HepG2 (cell line): ENCODE results near the gene SEPTIN10. TPM values are rescaled to one million over a fixed set of nuclear protein-coding genes. Genes with fewer than 3 reads are reported as not detected.

Source experiments
- FIP1L1 ChIP-seq: fragments of 200-400 bp; formaldehyde crosslinking; IDR thresholded peaks from 2 replicates; pipeline ENCODE4 v1.6.1; 2018; ENCODE audit warnings: low read depth, mild to moderate bottlenecking, low read length, moderate library complexity, borderline replicate concordance; ENCODE audit not compliant: insufficient read depth
- HNRNPH1 ChIP-seq: fragments of 200-400 bp; formaldehyde crosslinking; optimal IDR thresholded peaks from 2 replicates; pipeline ENCODE3; 2017; ENCODE audit warnings: mild to moderate bottlenecking, low read depth, low read length
- IRF2 ChIP-seq: IDR thresholded peaks from 2 replicates; pipeline ENCODE4 v1.6.1; 2018; ENCODE audit warnings: missing genetic modification reagents, missing compliant biosample characterization
- JUND ChIP-seq: sonication (generic); formaldehyde crosslinking; IDR thresholded peaks from 2 replicates; pipeline ENCODE4 v1.8.0; 2022; ENCODE audit warnings: mild to moderate bottlenecking, missing genetic modification reagents
- KAT2B ChIP-seq: fragments of 150-350 bp; IDR thresholded peaks from 2 replicates; pipeline ENCODE4 v1.6.1; 2014; ENCODE audit warnings: low read depth, low read length, borderline replicate concordance
- MAZ ChIP-seq, 2 experiments: sonication (generic) in 1 of 2; formaldehyde crosslinking in 1 of 2; IDR thresholded peaks; 2 replicates each; pipeline versions ENCODE4 v1.5.0 to v1.6.1; 2012 to 2020; ENCODE audit warnings: low read depth in 2 of 2, mild to moderate bottlenecking in 2 of 2, borderline replicate concordance in 1 of 2, improper control_type of control experiment in 1 of 2, low read length in 1 of 2, missing genetic modification reagents in 1 of 2, moderate library complexity in 1 of 2
- PHF20 ChIP-seq: sonication (generic); formaldehyde crosslinking; IDR thresholded peaks from 2 replicates; pipeline ENCODE4 v1.5.0; 2020; ENCODE audit warnings: mild to moderate bottlenecking, missing genetic modification reagents
- RAD51 ChIP-seq: fragments of 450-650 bp; IDR thresholded peaks from 2 replicates; pipeline ENCODE4 v1.6.1; 2016; ENCODE audit warnings: borderline replicate concordance
- SRY ChIP-seq: sonication (generic); formaldehyde crosslinking; IDR thresholded peaks from 2 replicates; pipeline ENCODE4 v1.8.0; 2022; ENCODE audit warnings: mild to moderate bottlenecking, missing genetic modification reagents
- TBX2 ChIP-seq: sonication (generic); formaldehyde crosslinking; IDR thresholded peaks from 2 replicates; pipeline ENCODE4 v1.5.0; 2020; ENCODE audit warnings: missing genetic modification reagents, mild to moderate bottlenecking, borderline replicate concordance
- TFDP2 ChIP-seq: sonication (generic); formaldehyde crosslinking; IDR thresholded peaks from 2 replicates; pipeline ENCODE4 v1.4.0; 2020; ENCODE audit warnings: missing genetic modification reagents
- TOE1 ChIP-seq: sonication (generic); formaldehyde crosslinking; IDR thresholded peaks from 2 replicates; pipeline ENCODE4 v1.4.0; 2020; ENCODE audit warnings: mild to moderate bottlenecking, missing genetic modification reagents
- TRIM22 ChIP-seq: fragments of 450-650 bp; IDR thresholded peaks from 2 replicates; pipeline ENCODE4 v1.6.1; 2017
- ZFP1 ChIP-seq: IDR thresholded peaks from 2 replicates; pipeline ENCODE4 v1.6.1; 2016
- ZNF142 ChIP-seq: sonication (generic); formaldehyde crosslinking; IDR thresholded peaks from 2 replicates; pipeline ENCODE4 v1.4.0; 2020; ENCODE audit warnings: missing genetic modification reagents
- ZNF337 ChIP-seq: sonication (generic); formaldehyde crosslinking; IDR thresholded peaks from 2 replicates; pipeline ENCODE4 v1.5.1; 2020; ENCODE audit warnings: missing genetic modification reagents, low read depth, mild to moderate bottlenecking, borderline replicate concordance
- ZNF550 ChIP-seq: sonication (generic); formaldehyde crosslinking; IDR thresholded peaks from 2 replicates; pipeline ENCODE4 v1.4.0; 2020; ENCODE audit warnings: mild to moderate bottlenecking, missing genetic modification reagents, borderline replicate concordance
- ZNF576 ChIP-seq: sonication (generic); formaldehyde crosslinking; IDR thresholded peaks from 2 replicates; pipeline ENCODE4 v1.4.0; 2020; ENCODE audit warnings: mild to moderate bottlenecking, missing genetic modification reagents
- ZNF614 ChIP-seq: IDR thresholded peaks from 2 replicates; pipeline ENCODE4 v1.6.1; 2018; ENCODE audit warnings: missing biosample characterization, missing genetic modification reagents, inconsistent platforms, borderline replicate concordance
- ZNF720 ChIP-seq: sonication (generic); formaldehyde crosslinking; IDR thresholded peaks from 2 replicates; pipeline ENCODE4 v1.4.0; 2020; ENCODE audit warnings: missing genetic modification reagents
- polyA plus RNA-seq, 8 experiments: library from polyadenylated mRNA; depleted of rRNA in 3 of 8; stranded (reverse) in 7 of 8; unstranded in 1 of 8; fragments of >200 nt; fragmentation: Illumina TruSeq in 4 of 8; extraction: Trizol in 4 of 8; gene quantifications; 2 replicates each; pipeline versions ENCODE4 v1.2.1 to v1.2.3, GENCODE V29; 2011 to 2016; ENCODE audit warnings: low read depth in 4 of 8, missing spikeins in 1 of 8, mixed read lengths in 1 of 8; ENCODE audit not compliant: insufficient read depth in 1 of 8
- total RNA-seq, 5 experiments: library from RNA; depleted of rRNA; stranded (reverse); fragments of >200 nt; fragmentation: Illumina TruSeq; extraction: Trizol; gene quantifications; 2 replicates each; pipeline ENCODE4 v1.2.3, GENCODE V29; 2016; ENCODE audit warnings: low read depth in 1 of 5

SEPTIN10 gene
- total and polyA plus RNA-seq, 2 of the 13 experiments (the other 11 are each of a cell fraction or from before 2014, with no cell fraction given): 45.8 to 67.5 TPM

GRCh38 chr2:109644571-109645275, 31.0 kb upstream of the SEPTIN10 start (continued):
- TF ChIP-seq TRIM22: no peak
- no peak for TF ChIP-seq ZNF576 (CRISPR knock-in tag)
- no peak for TF ChIP-seq ZNF337 (CRISPR knock-in tag)
- peak; percentile 78; the same call in 1 of the 2 replicates for TF ChIP-seq MAZ (IDR thresholded peaks at IDR 0.05; ENCODE audit: borderline replicate concordance, low read depth, low read length)
- TF ChIP-seq MAZ (CRISPR knock-in tag; IDR thresholded peaks at IDR 0.05; ENCODE audit: low read depth): no peak; the same call in 1 of the 2 replicates
- peak; percentile 98 for TF ChIP-seq TBX2 (CRISPR knock-in tag)
- 0 out of 2 replicates have a peak, but pooled peaks have one; percentile 86 for TF ChIP-seq FIP1L1
- TF ChIP-seq ZNF614: peak; percentile 98
- peak; percentile 90 for TF ChIP-seq ZFP1 (CRISPR knock-in tag)
- peak; percentile 66; the same call in 1 of the 2 replicates for TF ChIP-seq PHF20 (CRISPR knock-in tag)
- peak; percentile 85 for TF ChIP-seq JUND
- TF ChIP-seq SRY: peak; percentile 87; the same call in 1 of the 2 replicates
- TF ChIP-seq HNRNPH1: peak; percentile 68
- peak; percentile 85 for TF ChIP-seq TFDP2 (CRISPR knock-in tag)
- peak; percentile 98 for TF ChIP-seq IRF2 (CRISPR knock-in tag)
- TF ChIP-seq ZNF142 (CRISPR knock-in tag): peak; percentile 63
- no peak for TF ChIP-seq RAD51
- no peak; the same call in 1 of the 2 replicates for TF ChIP-seq TOE1 (CRISPR knock-in tag)
- TF ChIP-seq KAT2B: no peak
- no peak for TF ChIP-seq ZNF550 (CRISPR knock-in tag)
- no peak for TF ChIP-seq ZNF720 (CRISPR knock-in tag)
